HUES48 (cell line): ENCODE results near the gene SLC10A3.
"Not testable (repeated sequence)": the region's sequence is repeated elsewhere in the genome, so short reads cannot be mapped to it uniquely, and the experiment has no call there.

Experiments
- H3K27ac ChIP-seq: one replicate; pipeline ENCODE4 v1.7.0; 2013; ENCODE audit warnings: low read depth, low read length, inconsistent platforms
- H3K27me3 ChIP-seq: 2 replicates; pipeline ENCODE4 v1.6.1; 2013; ENCODE audit warnings: mild to moderate bottlenecking, low read length; ENCODE audit not compliant: control insufficient read depth, insufficient read depth
- H3K36me3 ChIP-seq: 2 replicates; pipeline ENCODE4 v1.6.1; 2013; ENCODE audit warnings: low read length; ENCODE audit not compliant: control insufficient read depth, insufficient read depth
- H3K4me1 ChIP-seq: 2 replicates; pipeline ENCODE4 v1.6.1; 2013; ENCODE audit warnings: mild to moderate bottlenecking, low read length; ENCODE audit not compliant: control insufficient read depth, insufficient read depth
- H3K4me3 ChIP-seq: 2 replicates; pipeline ENCODE4 v1.5.1; 2013; ENCODE audit warnings: mild to moderate bottlenecking, low read depth, low read length
- H3K9ac ChIP-seq: 2 replicates; pipeline ENCODE4 v1.6.1; 2013; ENCODE audit warnings: mild to moderate bottlenecking, low read depth, low read length, moderate library complexity
- H3K9me3 ChIP-seq: 2 replicates; pipeline ENCODE4 v1.6.1; 2013; ENCODE audit warnings: low read length; ENCODE audit not compliant: control insufficient read depth, insufficient read depth

Gene SLC10A3

GRCh38 chrX:154509455-154509854 is 19.0 kb upstream of the SLC10A3 start:
- Histone ChIP-seq H3K36me3 (peaks cover 19% of the 10 kb centered on the region), H3K27ac (no peak overlapping the region), H3K4me3 (no peak overlapping the region), H3K4me1 (no peaks in the 10 kb centered on the region), H3K27me3 (no peaks in the 10 kb centered on the region), H3K9ac (no peak overlapping the region), H3K9me3 (peaks cover 40% of the 10 kb centered on the region; the same call in 1 of the 2 replicates)

- Histone ChIP-seq H3K27me3 (no peaks in the 10 kb centered on the region), H3K4me1 (no peaks in the 10 kb centered on the region), H3K36me3 (peaks cover 19% of the 10 kb centered on the region), H3K4me3 (no peak overlapping the region), H3K9me3 (peaks cover 40% of the 10 kb centered on the region; the same call in 1 of the 2 replicates), H3K9ac (no peak overlapping the region), H3K27ac (no peak overlapping the region)
These were observed 17.9 kb upstream of the SLC10A3 start for GRCh38 chrX:154508384-154508745.

- H3K9ac ChIP-seq, result no peak overlapping the region
- peaks cover 40% of the 10 kb centered on the region; the same call in 1 of the 2 replicates for H3K9me3 ChIP-seq
- no peak overlapping the region for H3K27ac ChIP-seq
- H3K4me3 ChIP-seq, result no peak overlapping the region
- no peaks in the 10 kb centered on the region for H3K27me3 ChIP-seq
- no peaks in the 10 kb centered on the region for H3K4me1 ChIP-seq
- peaks cover 19% of the 10 kb centered on the region for H3K36me3 ChIP-seq
These were observed 17.4 kb upstream of the SLC10A3 start for GRCh38 chrX:154507673-154508383.

- no peak overlapping the region for H3K9ac ChIP-seq
- H3K36me3 ChIP-seq, result peaks cover 19% of the 10 kb centered on the region
- H3K4me3 ChIP-seq, result no peak overlapping the region
- no peaks in the 10 kb centered on the region for H3K27me3 ChIP-seq
- H3K4me1 ChIP-seq, result no peaks in the 10 kb centered on the region
- H3K9me3 ChIP-seq, result peaks cover 39% of the 10 kb centered on the region; the same call in 1 of the 2 replicates
- H3K27ac ChIP-seq, result no peak overlapping the region
These were observed 16.3 kb upstream of the SLC10A3 start for GRCh38 chrX:154506483-154507332.

GRCh38 chrX:154505734-154506133 is 15.3 kb upstream of the SLC10A3 start:
- Histone ChIP-seq H3K27me3 (no peaks in the 10 kb centered on the region), H3K9ac (no peak overlapping the region), H3K36me3 (peaks cover 19% of the 10 kb centered on the region), H3K4me3 (no peak overlapping the region), H3K27ac (no peak overlapping the region), H3K9me3 (peaks cover 32% of the 10 kb centered on the region; the same call in 1 of the 2 replicates), H3K4me1 (no peaks in the 10 kb centered on the region)

- Histone ChIP-seq H3K36me3 (peaks cover 10% of the 10 kb centered on the region), H3K4me1 (no peaks in the 10 kb centered on the region), H3K27ac (no peak overlapping the region), H3K27me3 (no peaks in the 10 kb centered on the region), H3K9me3 (peaks cover 22% of the 10 kb centered on the region), H3K4me3 (no peak overlapping the region; the same call in 1 of the 2 replicates), H3K9ac (no peak overlapping the region)
These were observed 12.6 kb upstream of the SLC10A3 start for GRCh38 chrX:154502989-154503388.

GRCh38 chrX:154502098-154502497 is 11.7 kb upstream of the SLC10A3 start:
- no peaks in the 10 kb centered on the region for H3K27me3 ChIP-seq
- no peak overlapping the region for H3K9ac ChIP-seq
- H3K9me3 ChIP-seq, result peaks cover 22% of the 10 kb centered on the region
- H3K4me3 ChIP-seq, result no peak overlapping the region
- no peak overlapping the region for H3K27ac ChIP-seq
- H3K4me1 ChIP-seq, result no peaks in the 10 kb centered on the region
- H3K36me3 ChIP-seq, result peaks cover 5% of the 10 kb centered on the region; the same call in 1 of the 2 replicates

- H3K36me3 ChIP-seq, H3K4me3 ChIP-seq, H3K27ac ChIP-seq, H3K27me3 ChIP-seq, H3K9ac ChIP-seq, H3K4me1 ChIP-seq: not testable (repeated sequence)
- peaks cover 18% of the 10 kb centered on the region for H3K9me3 ChIP-seq
These were observed 11.0 kb upstream of the SLC10A3 start for GRCh38 chrX:154501423-154501822.

- not testable (repeated sequence) for H3K4me1 ChIP-seq, H3K36me3 ChIP-seq, H3K9ac ChIP-seq, H3K27ac ChIP-seq, H3K9me3 ChIP-seq, H3K4me3 ChIP-seq, H3K27me3 ChIP-seq
These were observed 6.2 kb upstream of the SLC10A3 start for GRCh38 chrX:154496591-154497137.

- no peaks in the 10 kb centered on the region for H3K36me3 ChIP-seq
- no peaks in the 10 kb centered on the region for H3K27me3 ChIP-seq
- H3K9ac ChIP-seq, result no peak overlapping the region
- no peak overlapping the region for H3K27ac ChIP-seq
- no peaks in the 10 kb centered on the region for H3K4me1 ChIP-seq
- peaks cover 6% of the 10 kb centered on the region for H3K9me3 ChIP-seq
- H3K4me3 ChIP-seq, result no peak overlapping the region
These were observed 5.1 kb upstream of the SLC10A3 start for GRCh38 chrX:154495472-154495922.

- Histone ChIP-seq H3K36me3 (no peaks in the 10 kb centered on the region), H3K9me3 (peaks cover 6% of the 10 kb centered on the region), H3K27ac (no peak overlapping the region), H3K4me3 (no peak overlapping the region), H3K27me3 (no peaks in the 10 kb centered on the region), H3K9ac (no peak overlapping the region), H3K4me1 (no peaks in the 10 kb centered on the region)
These were observed 4.3 kb upstream of the SLC10A3 start for GRCh38 chrX:154494715-154495114.
